ENCODE results near the gene SMYD3.

Gene SMYD3

DNA sequence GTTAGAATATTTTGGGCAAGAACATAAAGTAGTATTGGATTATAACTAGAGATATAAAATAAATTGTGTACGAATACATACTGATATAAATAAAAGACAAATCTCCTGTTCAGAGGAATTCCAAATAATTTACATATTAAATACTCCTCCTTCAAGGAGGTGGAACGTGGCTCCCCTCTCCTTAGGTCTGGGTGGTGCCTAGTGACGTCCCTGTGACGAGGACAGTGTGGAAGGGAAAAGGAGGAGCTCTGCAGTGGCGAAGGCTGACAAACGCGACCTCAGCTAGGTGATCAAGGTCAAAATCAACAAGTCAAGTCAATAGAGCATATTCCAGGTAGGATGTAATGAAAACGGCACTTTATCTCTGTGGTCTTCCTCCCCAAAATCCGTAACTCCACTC lies 310.0 kb downstream of the SMYD3 start:
- TF ChIP-seq POLR2AphosphoS5 (IDR thresholded peaks at IDR 0.05; ENCODE audit: low read depth, low read length) (no peak), TAF1 (IDR thresholded peaks at IDR 0.05; ENCODE audit: borderline replicate concordance, insufficient read depth, low read length) (no peak), FOXP2 (optimal IDR thresholded peaks at IDR 0.05; ENCODE audit: borderline replicate concordance, extremely low read depth, extremely low read length, insufficient read depth) (no peak), SIN3A (IDR thresholded peaks at IDR 0.05; ENCODE audit: borderline replicate concordance, insufficient read depth, low read length) (no peak)
- TF ChIP-seq, protein P1, sequence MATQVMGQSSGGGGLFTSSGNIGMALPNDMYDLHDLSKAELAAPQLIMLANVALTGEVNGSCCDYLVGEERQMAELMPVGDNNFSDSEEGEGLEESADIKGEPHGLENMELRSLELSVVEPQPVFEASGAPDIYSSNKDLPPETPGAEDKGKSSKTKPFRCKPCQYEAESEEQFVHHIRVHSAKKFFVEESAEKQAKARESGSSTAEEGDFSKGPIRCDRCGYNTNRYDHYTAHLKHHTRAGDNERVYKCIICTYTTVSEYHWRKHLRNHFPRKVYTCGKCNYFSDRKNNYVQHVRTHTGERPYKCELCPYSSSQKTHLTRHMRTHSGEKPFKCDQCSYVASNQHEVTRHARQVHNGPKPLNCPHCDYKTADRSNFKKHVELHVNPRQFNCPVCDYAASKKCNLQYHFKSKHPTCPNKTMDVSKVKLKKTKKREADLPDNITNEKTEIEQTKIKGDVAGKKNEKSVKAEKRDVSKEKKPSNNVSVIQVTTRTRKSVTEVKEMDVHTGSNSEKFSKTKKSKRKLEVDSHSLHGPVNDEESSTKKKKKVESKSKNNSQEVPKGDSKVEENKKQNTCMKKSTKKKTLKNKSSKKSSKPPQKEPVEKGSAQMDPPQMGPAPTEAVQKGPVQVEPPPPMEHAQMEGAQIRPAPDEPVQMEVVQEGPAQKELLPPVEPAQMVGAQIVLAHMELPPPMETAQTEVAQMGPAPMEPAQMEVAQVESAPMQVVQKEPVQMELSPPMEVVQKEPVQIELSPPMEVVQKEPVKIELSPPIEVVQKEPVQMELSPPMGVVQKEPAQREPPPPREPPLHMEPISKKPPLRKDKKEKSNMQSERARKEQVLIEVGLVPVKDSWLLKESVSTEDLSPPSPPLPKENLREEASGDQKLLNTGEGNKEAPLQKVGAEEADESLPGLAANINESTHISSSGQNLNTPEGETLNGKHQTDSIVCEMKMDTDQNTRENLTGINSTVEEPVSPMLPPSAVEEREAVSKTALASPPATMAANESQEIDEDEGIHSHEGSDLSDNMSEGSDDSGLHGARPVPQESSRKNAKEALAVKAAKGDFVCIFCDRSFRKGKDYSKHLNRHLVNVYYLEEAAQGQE (IDR thresholded peaks at IDR 0.05; ENCODE audit: insufficient read depth in 1 of 2, low read depth in 2 of 2, low read length in 2 of 2): no peak

DNA sequence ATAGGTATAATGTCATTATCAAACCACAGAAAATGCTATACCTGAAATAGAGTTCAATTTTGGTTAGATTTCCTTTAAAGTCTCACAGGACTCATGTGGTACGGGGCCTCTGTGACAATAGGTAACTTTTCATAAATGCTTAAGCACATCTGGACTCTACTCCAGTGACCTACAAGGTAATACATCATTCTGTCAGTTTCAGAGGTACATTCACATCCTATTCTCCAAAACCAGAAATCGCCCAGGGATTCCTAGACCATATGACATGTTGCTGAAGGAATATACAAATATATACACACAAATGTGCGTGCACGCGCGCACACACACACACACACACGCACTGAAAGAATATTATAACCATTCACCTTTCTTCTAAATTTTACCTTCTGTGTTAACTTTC lies 311.8 kb downstream of the SMYD3 start:
- TF ChIP-seq, protein P1 (IDR thresholded peaks at IDR 0.05; ENCODE audit: insufficient read depth in 1 of 2, low read depth in 2 of 2, low read length in 2 of 2): no peak
- TF ChIP-seq TAF1 (IDR thresholded peaks at IDR 0.05; ENCODE audit: borderline replicate concordance, insufficient read depth, low read length): no peak
- TF ChIP-seq SIN3A (IDR thresholded peaks at IDR 0.05; ENCODE audit: borderline replicate concordance, insufficient read depth, low read length): no peak
- TF ChIP-seq FOXP2 (optimal IDR thresholded peaks at IDR 0.05; ENCODE audit: borderline replicate concordance, extremely low read depth, extremely low read length, insufficient read depth): no peak
- no peak for TF ChIP-seq POLR2AphosphoS5 (IDR thresholded peaks at IDR 0.05; ENCODE audit: low read depth, low read length)

DNA sequence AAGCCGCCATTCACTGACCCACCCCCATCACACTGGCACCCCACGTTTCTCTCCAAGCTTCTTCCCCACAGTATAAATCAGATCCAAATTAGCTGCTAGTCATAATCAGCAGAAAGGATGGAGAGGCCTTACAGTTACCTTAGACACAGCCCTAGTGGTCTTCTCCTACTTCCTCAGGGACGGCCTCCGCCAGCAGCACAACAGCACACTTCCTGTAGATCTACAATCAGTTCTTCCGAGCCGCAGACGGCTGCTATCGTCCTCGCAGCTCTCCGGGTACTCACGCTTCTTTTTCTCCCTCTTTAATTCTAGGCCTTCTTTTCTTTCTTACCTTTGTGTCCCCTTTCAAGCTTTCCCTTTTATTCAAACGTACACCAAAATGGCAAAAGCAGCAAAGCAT lies 313.5 kb downstream of the SMYD3 start:
- TF ChIP-seq SIN3A (IDR thresholded peaks at IDR 0.05; ENCODE audit: borderline replicate concordance, insufficient read depth, low read length): no peak
- TF ChIP-seq, protein P1 (IDR thresholded peaks at IDR 0.05; ENCODE audit: insufficient read depth in 1 of 2, low read depth in 2 of 2, low read length in 2 of 2): no peak
- TF ChIP-seq POLR2AphosphoS5 (IDR thresholded peaks at IDR 0.05; ENCODE audit: low read depth, low read length): no peak
- no peak for TF ChIP-seq TAF1 (IDR thresholded peaks at IDR 0.05; ENCODE audit: borderline replicate concordance, insufficient read depth, low read length)
- TF ChIP-seq FOXP2 (optimal IDR thresholded peaks at IDR 0.05; ENCODE audit: borderline replicate concordance, extremely low read depth, extremely low read length, insufficient read depth): no peak

DNA sequence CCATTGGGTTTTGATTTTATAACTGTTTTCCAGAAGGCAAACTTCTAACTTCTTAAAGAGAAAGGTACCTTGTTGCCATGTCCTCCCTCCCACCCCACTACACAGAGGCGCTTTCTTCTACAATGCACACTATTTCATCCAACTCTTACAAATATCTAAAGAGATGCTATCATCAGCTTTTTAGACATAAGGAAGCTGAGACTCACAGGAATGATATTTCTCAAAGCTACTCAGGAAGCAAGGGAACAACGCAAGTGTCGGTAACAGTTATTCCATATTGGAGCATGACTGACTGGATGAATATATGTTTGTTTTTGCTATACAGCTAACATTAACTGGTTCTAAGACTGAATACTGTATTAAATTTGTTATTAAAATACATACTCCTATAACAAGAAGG lies 318.0 kb downstream of the SMYD3 start:
- TF ChIP-seq FOXP2 (optimal IDR thresholded peaks at IDR 0.05; ENCODE audit: borderline replicate concordance, extremely low read depth, extremely low read length, insufficient read depth) (no peak), TAF1 (IDR thresholded peaks at IDR 0.05; ENCODE audit: borderline replicate concordance, insufficient read depth, low read length) (no peak), SIN3A (IDR thresholded peaks at IDR 0.05; ENCODE audit: borderline replicate concordance, insufficient read depth, low read length) (no peak), POLR2AphosphoS5 (IDR thresholded peaks at IDR 0.05; ENCODE audit: low read depth, low read length) (no peak)
- TF ChIP-seq, protein P1 (IDR thresholded peaks at IDR 0.05; ENCODE audit: insufficient read depth in 1 of 2, low read depth in 2 of 2, low read length in 2 of 2): no peak
